Measurements from ENCODE around the gene AFP. TPM values are rescaled to one million over a fixed set of nuclear protein-coding genes. Genes with fewer than 3 reads are reported as not detected.

The AFP gene
- total RNA-seq, 1 experiment from 2014 or later: 4.9 TPM

DNA sequence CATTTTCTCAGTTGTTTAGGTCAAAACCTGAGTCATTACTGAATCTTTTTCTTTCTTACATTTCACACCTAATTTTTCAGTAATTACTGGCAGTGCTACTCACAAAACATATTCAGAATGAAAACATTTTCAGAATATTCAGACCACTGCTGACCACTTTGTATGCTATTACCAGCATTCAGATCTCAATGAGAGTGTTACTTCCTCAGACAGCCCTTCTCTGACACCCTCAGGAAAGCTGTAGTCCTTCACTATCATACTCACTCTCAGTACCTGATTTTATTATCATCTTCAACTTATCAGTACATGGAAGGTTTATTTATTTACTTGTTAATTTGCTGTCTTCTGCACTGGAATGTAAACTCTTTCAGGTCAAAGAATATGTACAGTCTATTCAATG is 44.2 kb upstream of the AFP start:
- no peak overlapping the region for H3K4ac ChIP-seq (ENCODE audit: low read depth, low read length)
- no peak overlapping the region for H3K23ac ChIP-seq (ENCODE audit: insufficient read length, low read depth, low read length)
- no peak overlapping the region for H3K56ac ChIP-seq (ENCODE audit: insufficient read length, low read depth, low read length)
- H3K27me3 Mint-ChIP-seq (ENCODE audit: low read depth): no peaks in the 10 kb centered on the region
- H3K79me2 ChIP-seq (ENCODE audit: insufficient read depth, low read length): no peaks in the 10 kb centered on the region
- no peak overlapping the region for H2AK5ac ChIP-seq (ENCODE audit: insufficient read length, low read length)
- no peak overlapping the region for H2BK5ac ChIP-seq (ENCODE audit: insufficient read length, low read length)
- TF ChIP-seq, protein P1, sequence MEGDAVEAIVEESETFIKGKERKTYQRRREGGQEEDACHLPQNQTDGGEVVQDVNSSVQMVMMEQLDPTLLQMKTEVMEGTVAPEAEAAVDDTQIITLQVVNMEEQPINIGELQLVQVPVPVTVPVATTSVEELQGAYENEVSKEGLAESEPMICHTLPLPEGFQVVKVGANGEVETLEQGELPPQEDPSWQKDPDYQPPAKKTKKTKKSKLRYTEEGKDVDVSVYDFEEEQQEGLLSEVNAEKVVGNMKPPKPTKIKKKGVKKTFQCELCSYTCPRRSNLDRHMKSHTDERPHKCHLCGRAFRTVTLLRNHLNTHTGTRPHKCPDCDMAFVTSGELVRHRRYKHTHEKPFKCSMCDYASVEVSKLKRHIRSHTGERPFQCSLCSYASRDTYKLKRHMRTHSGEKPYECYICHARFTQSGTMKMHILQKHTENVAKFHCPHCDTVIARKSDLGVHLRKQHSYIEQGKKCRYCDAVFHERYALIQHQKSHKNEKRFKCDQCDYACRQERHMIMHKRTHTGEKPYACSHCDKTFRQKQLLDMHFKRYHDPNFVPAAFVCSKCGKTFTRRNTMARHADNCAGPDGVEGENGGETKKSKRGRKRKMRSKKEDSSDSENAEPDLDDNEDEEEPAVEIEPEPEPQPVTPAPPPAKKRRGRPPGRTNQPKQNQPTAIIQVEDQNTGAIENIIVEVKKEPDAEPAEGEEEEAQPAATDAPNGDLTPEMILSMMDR (conservative IDR thresholded peaks at IDR 0.05): no peak
- no peak overlapping the region for H3T11ph ChIP-seq (ENCODE audit: low read length)
- H2BK12ac ChIP-seq (ENCODE audit: insufficient read length, low read depth, low read length): no peak overlapping the region
- no peak overlapping the region for H3K4me3 Mint-ChIP-seq
- H3K27ac Mint-ChIP-seq: no peak overlapping the region
- no peak overlapping the region for H3K18ac ChIP-seq (ENCODE audit: insufficient read length, low read depth, low read length)
- H4K8ac ChIP-seq (replicated peaks; ENCODE audit: insufficient read length, low read depth, low read length): no peak overlapping the region
- H3K9me3 ChIP-seq (ENCODE audit: control insufficient read depth, low read depth, low read length): no peaks in the 10 kb centered on the region
- H3K27ac ChIP-seq (ENCODE audit: insufficient read length, low read depth, low read length): no peak overlapping the region
- no peaks in the 10 kb centered on the region; a peak in 1 of 7 replicates for H3K36me3 Mint-ChIP-seq (ENCODE audit: insufficient read depth in 1 of 3, low read depth in 3 of 3)
- no peak overlapping the region for H4K5ac ChIP-seq (ENCODE audit: insufficient read length, low read depth, low read length)
- H3K14ac ChIP-seq (ENCODE audit: insufficient read depth, low read length): no peak overlapping the region
- H3K23me2 ChIP-seq (ENCODE audit: insufficient read length, low read depth, low read length, poor library complexity, severe bottlenecking): no peaks in the 10 kb centered on the region
- H4K20me1 ChIP-seq (ENCODE audit: control insufficient read depth, insufficient read depth, insufficient read length): no peaks in the 10 kb centered on the region
- no peak overlapping the region for H3K9ac ChIP-seq (ENCODE audit: extremely low read depth, insufficient read length, low read length)
- peaks cover 0 to 7% of the 10 kb centered on the region in 2 experiments; a peak in 2 of 4 replicates for H3K4me1 Mint-ChIP-seq
- no peaks in the 10 kb centered on the region for H3K4me1 ChIP-seq (ENCODE audit: insufficient read depth, low read length)
- no peak for DNase-seq
- no peak overlapping the region for H2AFZ ChIP-seq (ENCODE audit: low read length)
- no peak overlapping the region for H4K91ac ChIP-seq (ENCODE audit: insufficient read length, low read depth, low read length)
- no peaks in the 10 kb centered on the region for H3K27me3 ChIP-seq (ENCODE audit: insufficient read depth, low read length)
- H2BK120ac ChIP-seq (ENCODE audit: low read depth, low read length, poor library complexity, severe bottlenecking): no peak overlapping the region
- H3K79me1 ChIP-seq (ENCODE audit: insufficient read depth, low read depth, low read length, poor library complexity, severe bottlenecking): no peaks in the 10 kb centered on the region
- no peak overlapping the region for H2BK15ac ChIP-seq (ENCODE audit: low read depth, low read length)
- no peak overlapping the region for H2BK20ac ChIP-seq (ENCODE audit: low read depth, low read length, poor library complexity, severe bottlenecking)
- H3K4me2 ChIP-seq (ENCODE audit: insufficient read depth, insufficient read length, low read length): no peak overlapping the region
- H3K9me3 Mint-ChIP-seq: no peaks in the 10 kb centered on the region; a peak in 1 of 5 replicates
